Measurements from ENCODE around the gene RBBP9. TPM values are rescaled to one million over a fixed set of nuclear protein-coding genes. Genes with fewer than 3 reads are reported as not detected.

The RBBP9 gene
- total and polyA plus RNA-seq, 9 of the 15 experiments (the other 6 are each of a cell fraction or from before 2014, with no cell fraction given) = 0.94 to 4.4 (median 2.5) TPM

DNA sequence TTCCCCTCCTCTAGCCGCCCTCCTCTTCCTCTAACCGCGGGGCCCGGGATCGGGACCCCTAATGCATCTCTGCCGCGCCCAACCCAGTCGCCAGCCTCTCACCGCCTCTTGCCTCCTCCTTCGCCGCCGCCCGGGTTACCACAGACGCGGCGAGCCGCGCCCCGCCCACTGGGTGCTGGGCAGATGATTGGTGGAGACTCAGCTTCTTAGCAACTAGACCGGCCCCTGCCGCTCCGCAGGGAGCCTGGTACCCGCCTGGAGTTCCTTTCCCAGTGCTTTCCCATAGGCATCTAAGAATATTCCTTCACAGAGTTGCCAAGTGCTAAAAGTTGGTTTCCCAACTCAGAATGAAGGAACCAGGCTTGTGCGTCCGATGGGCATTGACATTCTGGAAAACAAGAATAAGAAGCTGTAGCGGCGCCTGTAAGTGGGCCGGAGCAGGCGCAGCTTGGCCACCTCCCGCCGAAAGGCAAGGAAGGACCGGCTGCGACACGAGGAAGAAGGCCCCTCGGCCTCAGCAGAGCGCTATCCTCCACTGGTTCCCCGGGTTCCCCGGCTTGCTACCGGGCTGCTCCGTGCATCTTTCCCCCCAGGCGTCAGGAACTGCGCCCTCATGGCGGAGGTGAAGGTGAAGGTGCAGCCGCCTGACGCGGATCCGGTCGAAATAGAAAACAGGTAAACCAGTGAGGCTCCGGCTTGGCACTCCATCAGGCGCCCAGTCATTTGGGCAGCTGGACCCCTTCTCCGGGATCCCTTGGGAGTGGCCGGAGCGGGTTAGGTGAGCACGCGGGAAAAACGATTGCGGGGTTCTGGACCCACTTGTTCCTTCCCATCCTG is 29.9 kb downstream of the RBBP9 start, which contains the start of the genes DZANK1 and POLR3F (continued):
- TF ChIP-seq HDAC3 (IDR thresholded peaks at IDR 0.05; ENCODE audit: borderline replicate concordance, partially characterized antibody) = no peak
- TF ChIP-seq, protein P1, sequence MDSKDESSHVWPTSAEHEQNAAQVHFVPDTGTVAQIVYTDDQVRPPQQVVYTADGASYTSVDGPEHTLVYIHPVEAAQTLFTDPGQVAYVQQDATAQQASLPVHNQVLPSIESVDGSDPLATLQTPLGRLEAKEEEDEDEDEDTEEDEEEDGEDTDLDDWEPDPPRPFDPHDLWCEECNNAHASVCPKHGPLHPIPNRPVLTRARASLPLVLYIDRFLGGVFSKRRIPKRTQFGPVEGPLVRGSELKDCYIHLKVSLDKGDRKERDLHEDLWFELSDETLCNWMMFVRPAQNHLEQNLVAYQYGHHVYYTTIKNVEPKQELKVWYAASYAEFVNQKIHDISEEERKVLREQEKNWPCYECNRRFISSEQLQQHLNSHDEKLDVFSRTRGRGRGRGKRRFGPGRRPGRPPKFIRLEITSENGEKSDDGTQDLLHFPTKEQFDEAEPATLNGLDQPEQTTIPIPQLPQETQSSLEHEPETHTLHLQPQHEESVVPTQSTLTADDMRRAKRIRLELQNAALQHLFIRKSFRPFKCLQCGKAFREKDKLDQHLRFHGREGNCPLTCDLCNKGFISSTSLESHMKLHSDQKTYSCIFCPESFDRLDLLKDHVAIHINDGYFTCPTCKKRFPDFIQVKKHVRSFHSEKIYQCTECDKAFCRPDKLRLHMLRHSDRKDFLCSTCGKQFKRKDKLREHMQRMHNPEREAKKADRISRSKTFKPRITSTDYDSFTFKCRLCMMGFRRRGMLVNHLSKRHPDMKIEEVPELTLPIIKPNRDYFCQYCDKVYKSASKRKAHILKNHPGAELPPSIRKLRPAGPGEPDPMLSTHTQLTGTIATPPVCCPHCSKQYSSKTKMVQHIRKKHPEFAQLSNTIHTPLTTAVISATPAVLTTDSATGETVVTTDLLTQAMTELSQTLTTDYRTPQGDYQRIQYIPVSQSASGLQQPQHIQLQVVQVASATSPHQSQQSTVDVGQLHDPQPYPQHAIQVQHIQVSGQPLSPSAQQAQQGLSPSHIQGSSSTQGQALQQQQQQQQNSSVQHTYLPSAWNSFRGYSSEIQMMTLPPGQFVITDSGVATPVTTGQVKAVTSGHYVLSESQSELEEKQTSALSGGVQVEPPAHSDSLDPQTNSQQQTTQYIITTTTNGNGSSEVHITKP (IDR thresholded peaks at IDR 0.05; ENCODE audit: partially characterized antibody) = no peak
- 0 out of 2 replicates have a peak, but pooled peaks have one; percentile 16 for TF ChIP-seq CREB1 (IDR thresholded peaks at IDR 0.05)
- no peak for TF ChIP-seq CREB1 (CRISPR knock-in tag; IDR thresholded peaks at IDR 0.05)
- no peak for TF ChIP-seq ZNF436 (CRISPR knock-in tag; IDR thresholded peaks at IDR 0.05)
- TF ChIP-seq CBX2 (IDR thresholded peaks at IDR 0.05; ENCODE audit: insufficient read depth, low read length, poor library complexity, severe bottlenecking) = no peak
- TF ChIP-seq, protein P2, sequence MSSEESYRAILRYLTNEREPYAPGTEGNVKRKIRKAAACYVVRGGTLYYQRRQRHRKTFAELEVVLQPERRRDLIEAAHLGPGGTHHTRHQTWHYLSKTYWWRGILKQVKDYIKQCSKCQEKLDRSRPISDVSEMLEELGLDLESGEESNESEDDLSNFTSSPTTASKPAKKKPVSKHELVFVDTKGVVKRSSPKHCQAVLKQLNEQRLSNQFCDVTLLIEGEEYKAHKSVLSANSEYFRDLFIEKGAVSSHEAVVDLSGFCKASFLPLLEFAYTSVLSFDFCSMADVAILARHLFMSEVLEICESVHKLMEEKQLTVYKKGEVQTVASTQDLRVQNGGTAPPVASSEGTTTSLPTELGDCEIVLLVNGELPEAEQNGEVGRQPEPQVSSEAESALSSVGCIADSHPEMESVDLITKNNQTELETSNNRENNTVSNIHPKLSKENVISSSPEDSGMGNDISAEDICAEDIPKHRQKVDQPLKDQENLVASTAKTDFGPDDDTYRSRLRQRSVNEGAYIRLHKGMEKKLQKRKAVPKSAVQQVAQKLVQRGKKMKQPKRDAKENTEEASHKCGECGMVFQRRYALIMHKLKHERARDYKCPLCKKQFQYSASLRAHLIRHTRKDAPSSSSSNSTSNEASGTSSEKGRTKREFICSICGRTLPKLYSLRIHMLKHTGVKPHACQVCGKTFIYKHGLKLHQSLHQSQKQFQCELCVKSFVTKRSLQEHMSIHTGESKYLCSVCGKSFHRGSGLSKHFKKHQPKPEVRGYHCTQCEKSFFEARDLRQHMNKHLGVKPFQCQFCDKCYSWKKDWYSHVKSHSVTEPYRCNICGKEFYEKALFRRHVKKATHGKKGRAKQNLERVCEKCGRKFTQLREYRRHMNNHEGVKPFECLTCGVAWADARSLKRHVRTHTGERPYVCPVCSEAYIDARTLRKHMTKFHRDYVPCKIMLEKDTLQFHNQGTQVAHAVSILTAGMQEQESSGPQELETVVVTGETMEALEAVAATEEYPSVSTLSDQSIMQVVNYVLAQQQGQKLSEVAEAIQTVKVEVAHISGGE (CRISPR knock-in tag; IDR thresholded peaks at IDR 0.05) = no peak; a peak in 1 of 6 replicates
- no peak for TF ChIP-seq PPARD (CRISPR knock-in tag; IDR thresholded peaks at IDR 0.05)
- TF ChIP-seq, protein P3, sequence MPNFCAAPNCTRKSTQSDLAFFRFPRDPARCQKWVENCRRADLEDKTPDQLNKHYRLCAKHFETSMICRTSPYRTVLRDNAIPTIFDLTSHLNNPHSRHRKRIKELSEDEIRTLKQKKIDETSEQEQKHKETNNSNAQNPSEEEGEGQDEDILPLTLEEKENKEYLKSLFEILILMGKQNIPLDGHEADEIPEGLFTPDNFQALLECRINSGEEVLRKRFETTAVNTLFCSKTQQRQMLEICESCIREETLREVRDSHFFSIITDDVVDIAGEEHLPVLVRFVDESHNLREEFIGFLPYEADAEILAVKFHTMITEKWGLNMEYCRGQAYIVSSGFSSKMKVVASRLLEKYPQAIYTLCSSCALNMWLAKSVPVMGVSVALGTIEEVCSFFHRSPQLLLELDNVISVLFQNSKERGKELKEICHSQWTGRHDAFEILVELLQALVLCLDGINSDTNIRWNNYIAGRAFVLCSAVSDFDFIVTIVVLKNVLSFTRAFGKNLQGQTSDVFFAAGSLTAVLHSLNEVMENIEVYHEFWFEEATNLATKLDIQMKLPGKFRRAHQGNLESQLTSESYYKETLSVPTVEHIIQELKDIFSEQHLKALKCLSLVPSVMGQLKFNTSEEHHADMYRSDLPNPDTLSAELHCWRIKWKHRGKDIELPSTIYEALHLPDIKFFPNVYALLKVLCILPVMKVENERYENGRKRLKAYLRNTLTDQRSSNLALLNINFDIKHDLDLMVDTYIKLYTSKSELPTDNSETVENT (CRISPR knock-in tag; IDR thresholded peaks at IDR 0.05) = no peak
- TF ChIP-seq JUN (IDR thresholded peaks at IDR 0.05; ENCODE audit: borderline replicate concordance, low read depth, low read length) = peak; percentile 7; the same call in 1 of the 2 replicates
- no peak for TF ChIP-seq JUN (CRISPR knock-in tag; IDR thresholded peaks at IDR 0.05; ENCODE audit: borderline replicate concordance)
- TF ChIP-seq, protein P4, sequence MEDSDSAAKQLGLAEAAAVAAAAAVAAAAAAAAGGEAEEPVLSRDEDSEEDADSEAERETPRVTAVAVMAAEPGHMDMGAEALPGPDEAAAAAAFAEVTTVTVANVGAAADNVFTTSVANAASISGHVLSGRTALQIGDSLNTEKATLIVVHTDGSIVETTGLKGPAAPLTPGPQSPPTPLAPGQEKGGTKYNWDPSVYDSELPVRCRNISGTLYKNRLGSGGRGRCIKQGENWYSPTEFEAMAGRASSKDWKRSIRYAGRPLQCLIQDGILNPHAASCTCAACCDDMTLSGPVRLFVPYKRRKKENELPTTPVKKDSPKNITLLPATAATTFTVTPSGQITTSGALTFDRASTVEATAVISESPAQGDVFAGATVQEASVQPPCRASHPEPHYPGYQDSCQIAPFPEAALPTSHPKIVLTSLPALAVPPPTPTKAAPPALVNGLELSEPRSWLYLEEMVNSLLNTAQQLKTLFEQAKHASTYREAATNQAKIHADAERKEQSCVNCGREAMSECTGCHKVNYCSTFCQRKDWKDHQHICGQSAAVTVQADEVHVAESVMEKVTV (CRISPR knock-in tag; IDR thresholded peaks at IDR 0.05) = no peak
- TF ChIP-seq CAMTA2 (CRISPR knock-in tag; conservative IDR thresholded peaks at IDR 0.05) = no peak

All from K562 (cell line).